ENCODE measurements around the gene VPS52.

GRCh38 chr6:33321227-33321626, 49.6 kb upstream of the VPS52 start:
- TF ChIP-seq CTCF (conservative IDR thresholded peaks at IDR 0.05), result no peak
- no peak for TF ChIP-seq EZH2 (IDR thresholded peaks at IDR 0.05; ENCODE audit: low read depth)
